ENCODE measurements around the gene TYROBP.

TYROBP gene

DNA sequence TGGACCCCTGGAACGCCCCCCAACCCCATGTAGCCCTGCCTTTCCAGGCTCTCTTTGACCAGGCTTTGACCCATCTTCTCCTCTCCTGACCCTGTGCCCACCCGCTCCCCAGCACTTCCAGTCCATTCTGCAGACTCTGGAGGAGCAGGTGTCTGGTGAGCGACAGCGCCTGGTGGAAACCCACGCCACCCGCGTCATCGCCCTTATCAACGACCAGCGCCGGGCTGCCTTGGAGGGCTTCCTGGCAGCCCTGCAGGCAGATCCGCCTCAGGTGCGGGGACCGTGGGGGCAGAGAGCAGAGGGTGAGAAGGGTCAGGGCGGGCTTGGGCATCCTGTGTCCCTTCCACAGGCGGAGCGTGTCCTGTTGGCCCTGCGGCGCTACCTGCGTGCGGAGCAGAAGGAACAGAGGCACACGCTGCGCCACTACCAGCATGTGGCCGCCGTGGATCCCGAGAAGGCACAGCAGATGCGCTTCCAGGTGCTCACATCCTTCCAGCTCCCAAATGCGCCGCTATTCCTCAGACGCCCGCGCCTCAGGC, 33.6 kb downstream of the TYROBP start:
- TF ChIP-seq, protein P1, sequence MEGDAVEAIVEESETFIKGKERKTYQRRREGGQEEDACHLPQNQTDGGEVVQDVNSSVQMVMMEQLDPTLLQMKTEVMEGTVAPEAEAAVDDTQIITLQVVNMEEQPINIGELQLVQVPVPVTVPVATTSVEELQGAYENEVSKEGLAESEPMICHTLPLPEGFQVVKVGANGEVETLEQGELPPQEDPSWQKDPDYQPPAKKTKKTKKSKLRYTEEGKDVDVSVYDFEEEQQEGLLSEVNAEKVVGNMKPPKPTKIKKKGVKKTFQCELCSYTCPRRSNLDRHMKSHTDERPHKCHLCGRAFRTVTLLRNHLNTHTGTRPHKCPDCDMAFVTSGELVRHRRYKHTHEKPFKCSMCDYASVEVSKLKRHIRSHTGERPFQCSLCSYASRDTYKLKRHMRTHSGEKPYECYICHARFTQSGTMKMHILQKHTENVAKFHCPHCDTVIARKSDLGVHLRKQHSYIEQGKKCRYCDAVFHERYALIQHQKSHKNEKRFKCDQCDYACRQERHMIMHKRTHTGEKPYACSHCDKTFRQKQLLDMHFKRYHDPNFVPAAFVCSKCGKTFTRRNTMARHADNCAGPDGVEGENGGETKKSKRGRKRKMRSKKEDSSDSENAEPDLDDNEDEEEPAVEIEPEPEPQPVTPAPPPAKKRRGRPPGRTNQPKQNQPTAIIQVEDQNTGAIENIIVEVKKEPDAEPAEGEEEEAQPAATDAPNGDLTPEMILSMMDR (conservative IDR thresholded peaks at IDR 0.05; ENCODE audit: low read length): no peak
- no peak for TF ChIP-seq EZH2phosphoT487 (IDR thresholded peaks at IDR 0.05; ENCODE audit: borderline replicate concordance)
- H3K9ac ChIP-seq (ENCODE audit: low read depth, low read length, poor library complexity, severe bottlenecking): no peak overlapping the region
- H3K4me2 ChIP-seq (ENCODE audit: low read depth, low read length, poor library complexity, severe bottlenecking): no peak overlapping the region
- H3F3A ChIP-seq (ENCODE audit: low read depth): no peaks in the 10 kb centered on the region
- H3K27me3 ChIP-seq (ENCODE audit: insufficient read depth, low read length, poor library complexity, severe bottlenecking): no peaks in the 10 kb centered on the region
- H3K4me1 ChIP-seq (ENCODE audit: insufficient read depth, low read length, poor library complexity, severe bottlenecking): no peaks in the 10 kb centered on the region
- no peak overlapping the region for H2AFZ ChIP-seq (ENCODE audit: low read length)
- no peak overlapping the region for H3K4me3 ChIP-seq (ENCODE audit: low read length, poor library complexity, severe bottlenecking)
- H3K36me3 ChIP-seq (ENCODE audit: insufficient read depth, low read length): no peaks in the 10 kb centered on the region
- no peaks in the 10 kb centered on the region for H3K9me3 ChIP-seq (ENCODE audit: insufficient read depth, low read depth, low read length)
- no peaks in the 10 kb centered on the region for H3K79me2 ChIP-seq (ENCODE audit: insufficient read depth, low read length)
- H4K20me1 ChIP-seq (ENCODE audit: insufficient read depth, low read length, poor library complexity, severe bottlenecking): no peaks in the 10 kb centered on the region
- no peaks in the 10 kb centered on the region for H3K9me2 ChIP-seq (replicated peaks; ENCODE audit: low read depth, low read length)

DNA sequence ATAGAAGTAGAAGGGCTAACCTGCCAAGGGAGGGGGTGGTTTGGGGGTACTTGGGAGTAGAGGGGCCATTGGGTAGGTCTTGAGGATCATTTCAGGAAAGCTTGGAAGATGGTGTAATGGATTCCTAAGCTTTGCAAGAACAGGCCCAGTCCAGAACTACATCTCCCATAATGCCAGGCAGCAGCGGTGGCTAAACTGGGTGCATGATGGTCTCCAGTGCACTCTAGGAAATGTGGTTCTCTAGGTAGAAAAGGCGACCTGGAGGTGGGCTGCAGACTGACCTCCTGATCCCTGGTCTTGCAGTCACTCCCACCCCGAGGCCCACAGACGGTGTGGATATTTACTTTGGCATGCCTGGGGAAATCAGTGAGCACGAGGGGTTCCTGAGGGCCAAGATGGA, 35.9 kb downstream of the TYROBP start:
- H3F3A ChIP-seq (ENCODE audit: low read depth): no peaks in the 10 kb centered on the region

DNA sequence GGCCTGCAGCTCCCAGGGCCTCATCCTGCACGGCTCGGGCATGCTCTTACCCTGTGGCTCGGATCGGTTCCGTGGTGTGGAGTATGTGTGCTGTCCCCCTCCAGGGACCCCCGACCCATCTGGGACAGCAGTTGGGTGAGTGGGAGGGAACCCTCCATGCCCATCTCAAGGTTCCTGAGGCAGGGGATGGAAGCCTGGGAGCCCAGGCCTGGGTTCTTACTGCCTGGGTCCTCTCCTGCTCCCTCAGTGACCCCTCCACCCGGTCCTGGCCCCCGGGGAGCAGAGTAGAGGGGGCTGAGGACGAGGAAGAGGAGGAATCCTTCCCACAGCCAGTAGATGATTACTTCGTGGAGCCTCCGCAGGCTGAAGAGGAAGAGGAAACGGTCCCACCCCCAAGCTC, 36.5 kb downstream of the TYROBP start:
- H3K4me2 ChIP-seq (ENCODE audit: low read depth, low read length, poor library complexity, severe bottlenecking): no peak overlapping the region
- no peaks in the 10 kb centered on the region for H3K9me2 ChIP-seq (replicated peaks; ENCODE audit: low read depth, low read length)
- TF ChIP-seq, protein P1 (conservative IDR thresholded peaks at IDR 0.05; ENCODE audit: low read length): no peak
- no peak for TF ChIP-seq EZH2phosphoT487 (IDR thresholded peaks at IDR 0.05; ENCODE audit: borderline replicate concordance)
- H3K9ac ChIP-seq (ENCODE audit: low read depth, low read length, poor library complexity, severe bottlenecking): no peak overlapping the region
- no peak overlapping the region for H3K4me3 ChIP-seq (ENCODE audit: low read length, poor library complexity, severe bottlenecking)
- no peaks in the 10 kb centered on the region for H3K27me3 ChIP-seq (ENCODE audit: insufficient read depth, low read length, poor library complexity, severe bottlenecking)
- H3K36me3 ChIP-seq (ENCODE audit: insufficient read depth, low read length): no peaks in the 10 kb centered on the region
- H3K79me2 ChIP-seq (ENCODE audit: insufficient read depth, low read length): no peaks in the 10 kb centered on the region
- no peak overlapping the region for H2AFZ ChIP-seq (ENCODE audit: low read length)
- no peaks in the 10 kb centered on the region for H3K9me3 ChIP-seq (ENCODE audit: insufficient read depth, low read depth, low read length)
- no peaks in the 10 kb centered on the region for H3K4me1 ChIP-seq (ENCODE audit: insufficient read depth, low read length, poor library complexity, severe bottlenecking)
- no peaks in the 10 kb centered on the region for H4K20me1 ChIP-seq (ENCODE audit: insufficient read depth, low read length, poor library complexity, severe bottlenecking)
- H3F3A ChIP-seq (ENCODE audit: low read depth): no peaks in the 10 kb centered on the region

More for the DNA sequence above, 35.9 kb downstream of the TYROBP start:
- Histone ChIP-seq H3K4me2 (ENCODE audit: low read depth, low read length, poor library complexity, severe bottlenecking) (no peak overlapping the region), H3K9ac (ENCODE audit: low read depth, low read length, poor library complexity, severe bottlenecking) (no peak overlapping the region), H3K9me3 (ENCODE audit: insufficient read depth, low read depth, low read length) (no peaks in the 10 kb centered on the region), H3K27me3 (ENCODE audit: insufficient read depth, low read length, poor library complexity, severe bottlenecking) (no peaks in the 10 kb centered on the region), H3K36me3 (ENCODE audit: insufficient read depth, low read length) (no peaks in the 10 kb centered on the region), H3K4me1 (ENCODE audit: insufficient read depth, low read length, poor library complexity, severe bottlenecking) (no peaks in the 10 kb centered on the region), H3K4me3 (ENCODE audit: low read length, poor library complexity, severe bottlenecking) (no peak overlapping the region), H3K79me2 (ENCODE audit: insufficient read depth, low read length) (no peaks in the 10 kb centered on the region), H4K20me1 (ENCODE audit: insufficient read depth, low read length, poor library complexity, severe bottlenecking) (no peaks in the 10 kb centered on the region), H3K9me2 (replicated peaks; ENCODE audit: low read depth, low read length) (no peaks in the 10 kb centered on the region), H2AFZ (ENCODE audit: low read length) (no peak overlapping the region)
- TF ChIP-seq, protein P1 (conservative IDR thresholded peaks at IDR 0.05; ENCODE audit: low read length): no peak
- no peak for TF ChIP-seq EZH2phosphoT487 (IDR thresholded peaks at IDR 0.05; ENCODE audit: borderline replicate concordance)

Measured in Loucy (cell line).